Measurements from ENCODE around the gene IQCF6.

The IQCF6 gene

GRCh38 chr3:51733859-51734571 lies 45.0 kb downstream of the IQCF6 start:
- Histone ChIP-seq H3K36me3 (ENCODE audit: control insufficient read depth, low read length) (no peaks in the 10 kb centered on the region), H3F3A (ENCODE audit: control insufficient read depth, insufficient read depth) (no peaks in the 10 kb centered on the region), H3K4me2 (ENCODE audit: low read length) (no peak overlapping the region), H3K4me1 (ENCODE audit: control insufficient read depth, low read length) (no peaks in the 10 kb centered on the region), H3K27me3 (ENCODE audit: control insufficient read depth, low read length) (peaks cover 14% of the 10 kb centered on the region), H3K79me2 (ENCODE audit: control insufficient read depth, low read length) (no peaks in the 10 kb centered on the region), H3K27ac (ENCODE audit: low read depth, low read length) (no peak overlapping the region), H3K4me3 (ENCODE audit: low read length) (no peak overlapping the region), H4K20me1 (ENCODE audit: control insufficient read depth, insufficient read depth, low read depth, low read length) (no peaks in the 10 kb centered on the region), H3K9me3 (ENCODE audit: control insufficient read depth, insufficient read depth, low read length) (no peaks in the 10 kb centered on the region), H3K9me2 (replicated peaks; ENCODE audit: control insufficient read depth, low read length) (no peaks in the 10 kb centered on the region)
- no peak for TF ChIP-seq EZH2phosphoT487 (IDR thresholded peaks at IDR 0.05; ENCODE audit: borderline replicate concordance, low read length)
- no peak for TF ChIP-seq CTCF (IDR thresholded peaks at IDR 0.05; ENCODE audit: low read depth, low read length, poor library complexity, severe bottlenecking)

- Histone ChIP-seq H4K20me1 (ENCODE audit: control insufficient read depth, insufficient read depth, low read depth, low read length) (no peaks in the 10 kb centered on the region), H3K4me2 (ENCODE audit: low read length) (no peak overlapping the region), H3K27me3 (ENCODE audit: control insufficient read depth, low read length) (peaks cover 7% of the 10 kb centered on the region; the same call in 1 of the 2 replicates), H3K36me3 (ENCODE audit: control insufficient read depth, low read length) (no peaks in the 10 kb centered on the region), H3K9me3 (ENCODE audit: control insufficient read depth, insufficient read depth, low read length) (no peaks in the 10 kb centered on the region), H3F3A (ENCODE audit: control insufficient read depth, insufficient read depth) (no peaks in the 10 kb centered on the region), H3K27ac (ENCODE audit: low read depth, low read length) (no peak overlapping the region), H3K4me1 (ENCODE audit: control insufficient read depth, low read length) (peaks cover 9% of the 10 kb centered on the region), H3K4me3 (ENCODE audit: low read length) (no peak overlapping the region), H3K9me2 (replicated peaks; ENCODE audit: control insufficient read depth, low read length) (no peaks in the 10 kb centered on the region), H3K79me2 (ENCODE audit: control insufficient read depth, low read length) (no peaks in the 10 kb centered on the region)
- TF ChIP-seq CTCF (IDR thresholded peaks at IDR 0.05; ENCODE audit: low read depth, low read length, poor library complexity, severe bottlenecking) (no peak), EZH2phosphoT487 (IDR thresholded peaks at IDR 0.05; ENCODE audit: borderline replicate concordance, low read length) (no peak)
Measured at GRCh38 chr3:51729042-51729633, 49.9 kb downstream of the IQCF6 start.

All from DOHH2 (cell line).